NK-92 treated with Interleukin-12 subunit alpha and Interleukin-12 subunit beta, amount 100 ng/mL, for 24 hours (cell line): Measurements from ENCODE around the gene LTBP4.

Source experiments
- DNase-seq: peaks from one replicate; lab custom pipeline; 2025; lab: John Stamatoyannopoulos, UW

The LTBP4 gene

DNA sequence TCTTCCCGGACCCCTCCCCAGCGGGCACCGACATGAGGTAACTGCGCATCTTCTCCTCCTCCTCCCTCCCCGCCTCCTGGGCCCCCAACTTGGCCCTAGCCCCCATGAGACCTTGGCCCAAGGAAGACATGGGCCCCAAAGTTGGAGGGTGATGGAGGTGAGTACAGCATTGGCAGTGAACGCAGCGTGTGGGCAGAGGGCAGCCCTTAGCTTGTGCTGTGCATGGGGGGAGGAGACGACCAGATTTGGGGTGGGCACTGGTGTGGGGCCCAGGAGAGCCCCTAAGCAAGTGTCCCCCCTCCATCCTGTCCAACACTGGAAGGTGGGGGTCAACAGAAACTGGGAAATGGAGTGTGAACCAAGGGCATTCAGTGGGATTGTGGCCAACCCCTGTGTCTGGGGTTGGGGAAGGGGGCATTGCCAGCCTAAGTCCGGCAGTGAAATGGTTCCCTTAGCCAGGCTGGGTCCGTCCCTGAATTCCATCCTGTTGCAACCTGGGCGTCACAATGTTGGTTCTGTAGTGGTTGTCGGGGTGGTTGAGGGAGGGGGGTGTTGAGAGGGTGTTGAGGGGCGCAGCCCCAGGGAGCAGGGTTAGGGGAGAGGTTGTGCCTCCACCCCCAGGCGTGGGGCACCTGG lies 65.8 kb downstream of the LTBP4 start:
- DNase-seq = no peak

DNA sequence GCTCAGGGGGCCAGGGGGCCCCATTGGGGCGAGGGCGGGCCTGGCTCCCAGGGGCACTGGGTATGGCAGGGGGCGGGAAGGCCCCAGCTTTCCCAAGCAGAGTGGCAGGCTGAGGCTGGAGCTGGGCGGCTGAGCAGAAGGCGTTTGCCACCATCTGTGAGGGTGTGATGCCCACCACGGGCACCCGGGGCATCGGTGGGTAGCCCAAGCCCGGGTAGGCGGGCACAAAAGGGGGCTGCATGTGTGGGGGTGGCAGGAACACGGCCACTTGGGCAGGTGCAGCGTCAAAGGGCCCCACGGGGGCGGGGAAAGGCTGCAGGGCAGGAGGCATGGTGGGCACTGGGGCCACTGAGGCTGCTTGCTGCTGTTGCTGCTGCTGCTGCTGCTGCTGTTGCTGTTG lies 66.4 kb downstream of the LTBP4 start:
- no peak for DNase-seq

DNA sequence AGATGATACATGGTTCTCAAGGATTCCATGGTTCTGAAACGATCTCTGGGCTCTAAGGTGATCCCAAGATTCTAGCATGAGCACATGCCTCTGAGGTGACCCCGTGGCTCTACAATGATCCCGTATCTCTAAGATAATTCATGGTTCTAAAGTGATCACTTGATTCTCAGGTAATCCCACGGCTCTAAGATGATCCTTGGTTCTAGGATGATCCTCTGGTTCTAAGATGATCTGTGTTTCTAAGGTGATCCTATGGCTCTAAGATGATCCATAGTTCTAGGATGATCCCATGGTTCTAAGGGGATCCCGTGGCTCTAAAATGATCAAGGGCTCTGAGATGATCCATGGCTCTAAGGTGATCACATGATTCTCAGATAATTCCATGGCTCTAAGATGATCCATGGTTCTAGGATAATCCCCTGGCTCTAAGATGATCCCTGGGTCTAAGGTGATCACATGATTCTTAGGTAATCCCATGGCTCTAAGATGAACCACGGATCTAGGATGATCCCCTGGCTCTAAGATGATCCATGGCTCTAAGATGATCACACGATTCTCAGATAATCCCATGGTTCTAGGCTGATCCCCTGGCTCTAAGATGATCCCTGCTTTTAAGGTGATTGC lies 67.9 kb downstream of the LTBP4 start:
- no peak for DNase-seq

DNA sequence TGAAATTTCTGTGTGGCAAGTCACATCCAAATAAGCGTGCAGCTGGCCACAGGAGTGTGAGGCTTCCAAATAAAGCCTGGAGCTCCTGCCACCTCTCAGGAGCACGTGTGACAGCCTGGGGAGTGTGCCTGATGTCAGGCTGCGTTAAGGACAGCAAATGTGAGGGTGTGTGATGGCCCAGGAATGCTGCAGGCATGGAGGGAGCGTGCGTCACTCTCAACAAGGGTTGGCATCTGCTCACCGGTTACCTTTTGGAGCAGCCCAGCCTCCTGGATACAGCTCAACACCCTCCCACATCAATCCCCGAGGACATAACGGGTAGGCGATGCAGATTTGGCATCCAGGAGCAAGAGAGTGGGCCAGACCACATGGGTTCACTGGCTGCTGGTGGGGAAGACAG lies 70.2 kb downstream of the LTBP4 start:
- DNase-seq = no peak

DNA sequence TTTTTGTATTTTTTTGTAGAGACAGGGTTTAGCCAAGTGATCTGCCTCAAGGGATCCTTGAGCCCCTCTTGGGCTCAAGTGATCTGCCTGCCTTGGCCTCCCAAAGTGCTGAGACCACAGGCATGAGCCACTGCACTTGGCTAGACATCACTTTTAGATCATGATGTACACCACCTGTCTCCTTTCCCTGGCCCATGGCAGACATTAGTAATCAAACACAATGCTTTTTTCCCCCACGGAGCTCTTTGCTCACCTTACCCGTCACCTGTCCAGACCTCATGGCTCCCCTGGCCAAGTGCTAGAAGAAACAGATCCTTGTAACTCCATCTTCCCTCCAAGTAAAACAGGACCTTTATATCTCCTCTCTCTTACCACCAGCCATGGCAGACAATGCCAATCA lies 70.9 kb downstream of the LTBP4 start:
- DNase-seq = no peak

- DNase-seq = no peak
Measured at GRCh38 chr19:40672573-40673299, 71.6 kb downstream of the LTBP4 start.

- no peak for DNase-seq
Measured at GRCh38 chr19:40673397-40673796, 72.2 kb downstream of the LTBP4 start.

- no peak for DNase-seq
Measured at GRCh38 chr19:40674291-40674690, 73.1 kb downstream of the LTBP4 start.

DNA sequence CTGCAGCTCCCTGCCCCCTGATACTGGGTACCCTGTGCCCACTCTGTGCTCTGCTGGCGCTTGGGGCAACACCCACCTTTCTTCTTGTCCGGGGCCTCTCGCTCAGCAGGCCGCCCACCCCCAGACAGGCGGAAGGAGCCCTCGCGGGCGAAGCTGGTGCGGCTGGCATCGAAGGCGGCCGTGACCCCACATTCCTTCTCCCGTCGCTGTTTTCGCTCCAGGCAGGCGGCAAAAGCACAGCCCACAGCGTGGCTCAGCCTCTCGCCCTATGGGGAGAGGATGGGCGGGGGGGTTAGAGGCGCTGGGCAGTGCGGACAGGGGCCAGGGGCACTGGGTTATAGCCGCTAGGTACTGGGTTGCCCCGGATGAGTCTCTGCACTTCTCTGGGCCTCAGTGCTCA lies 76.0 kb downstream of the LTBP4 start:
- no peak for DNase-seq
